H1 (cell line): ENCODE results near the gene RNASE13. TPM values are rescaled to one million over a fixed set of nuclear protein-coding genes. Genes with fewer than 3 reads are reported as not detected.

Source experiments
- CTCF ChIA-PET: fragments of 300-600 bp; sonication (Branson Sonifier 250); formaldehyde crosslinking; loops from one replicate; lab custom pipeline; 2021; ENCODE audit not compliant: partially characterized antibody; lab: Charles Lee
- POLR2A ChIA-PET: fragments of 300-600 bp; sonication (Branson Sonifier 250); formaldehyde crosslinking; loops from one replicate; lab custom pipeline; 2021; ENCODE audit warnings: inconsistent platforms; ENCODE audit not compliant: partially characterized antibody; lab: Charles Lee
- DNase-seq, 2 experiments: peaks; one replicate each; pipeline versions ENCODE4 v3.0.0 to v3.0.0-alpha.2; 2010 to 2022; ENCODE audit warnings: low spot score in 2 of 2, low read depth in 1 of 2, mixed read lengths in 1 of 2
- FAIRE-seq: peaks from 2 replicates; lab custom pipeline; 2011; peaks lifted over from hg19 to GRCh38; lab: Jason Lieb, UNC
- H2AFZ ChIP-seq: 2 replicates; pipeline ENCODE4 v1.8.1; 2012; ENCODE audit warnings: low read length, inconsistent platforms
- H2AK5ac ChIP-seq: 2 replicates; pipeline ENCODE4 v1.6.1; 2013; ENCODE audit warnings: low read depth, low read length
- H2BK120ac ChIP-seq: replicated peaks from 2 replicates; pipeline ENCODE3; 2013; ENCODE audit warnings: low read depth, low read length, inconsistent platforms
- H2BK12ac ChIP-seq: 2 replicates; pipeline ENCODE4 v1.6.1; 2013; ENCODE audit warnings: low read depth, low read length
- H2BK15ac ChIP-seq: 2 replicates; pipeline ENCODE4 v1.6.1; 2013; ENCODE audit warnings: low read length
- H2BK20ac ChIP-seq: 2 replicates; pipeline ENCODE4 v1.6.1; 2013; ENCODE audit warnings: low read length
- H2BK5ac ChIP-seq: 2 replicates; pipeline ENCODE4 v1.6.1; 2013; ENCODE audit warnings: low read depth, low read length
- H3K14ac ChIP-seq: 2 replicates; pipeline ENCODE4 v1.6.1; 2013; ENCODE audit warnings: inconsistent platforms; ENCODE audit not compliant: insufficient read length
- H3K18ac ChIP-seq: 2 replicates; pipeline ENCODE4 v1.6.1; 2013; ENCODE audit warnings: low read length; ENCODE audit errors: extremely low read depth
- H3K23ac ChIP-seq: 2 replicates; pipeline ENCODE4 v1.6.1; 2013; ENCODE audit warnings: inconsistent platforms; ENCODE audit not compliant: insufficient read length
- H3K23me2 ChIP-seq: 2 replicates; pipeline ENCODE4 v1.6.1; 2013; ENCODE audit warnings: low read depth, low read length
- H3K27ac ChIP-seq: 2 replicates; pipeline ENCODE4 v1.6.1; 2011; ENCODE audit warnings: low read depth, low read length, inconsistent platforms
- H3K27me3 ChIP-seq, 4 experiments: replicated peaks in 1 of 4; 1 replicate in 1 of 4; 2 replicates in 3 of 4; pipeline versions ENCODE4 v1.6.1 to v1.8.1; 2011 to 2013; ENCODE audit warnings: low read length in 3 of 4, mild to moderate bottlenecking in 3 of 4, inconsistent platforms in 2 of 4, mixed read lengths in 2 of 4, moderate library complexity in 1 of 4; ENCODE audit not compliant: control insufficient read depth in 3 of 4, insufficient read depth in 3 of 4; ENCODE audit errors: extremely low read depth in 1 of 4
- H3K36me3 ChIP-seq, 4 experiments: 2 replicates each; pipeline versions ENCODE4 v1.6.1 to v1.8.1; 2011 to 2013; ENCODE audit warnings: mild to moderate bottlenecking in 4 of 4, low read length in 3 of 4, moderate library complexity in 2 of 4, control low read depth in 1 of 4, inconsistent platforms in 1 of 4; ENCODE audit not compliant: insufficient read depth in 4 of 4, control insufficient read depth in 2 of 4
- H3K4ac ChIP-seq: replicated peaks from 2 replicates; pipeline ENCODE3; 2013; ENCODE audit warnings: low read length, low read depth, mixed read lengths, inconsistent platforms; ENCODE audit not compliant: insufficient read length
- H3K4me1 ChIP-seq, 4 experiments: replicated peaks in 1 of 4; 1 replicate in 1 of 4; 2 replicates in 3 of 4; pipeline versions ENCODE4 v1.6.1 to v1.8.1; 2011 to 2013; ENCODE audit warnings: low read length in 3 of 4, inconsistent platforms in 2 of 4, mixed read lengths in 1 of 4; ENCODE audit not compliant: insufficient read depth in 4 of 4, control insufficient read depth in 3 of 4
- H3K4me2 ChIP-seq, 2 experiments: 2 replicates each; pipeline versions ENCODE4 v1.6.1 to v1.8.1; 2011 to 2013; ENCODE audit warnings: low read depth in 2 of 2, low read length in 2 of 2, control low read depth in 1 of 2, inconsistent platforms in 1 of 2, mild to moderate bottlenecking in 1 of 2; ENCODE audit not compliant: insufficient read depth in 1 of 2
- H3K4me3 ChIP-seq, 4 experiments: fragments of 200-600, 300-600 bp in 1 of 4; sonication (generic), shearing (Covaris generic), sonication (Bioruptor Twin) in 1 of 4; 2 replicates each; pipeline versions ENCODE4 v1.5.1 to v1.8.1; 2011 to 2016; ENCODE audit warnings: low read length in 4 of 4, low read depth in 3 of 4, control low read depth in 2 of 4, inconsistent platforms in 2 of 4, mild to moderate bottlenecking in 2 of 4, mixed read lengths in 1 of 4, moderate library complexity in 1 of 4; ENCODE audit not compliant: insufficient read depth in 2 of 4; ENCODE audit errors: extremely low read depth in 1 of 4
- H3K56ac ChIP-seq: replicated peaks from 2 replicates; pipeline ENCODE3; 2013; ENCODE audit warnings: low read depth, mild to moderate bottlenecking, mixed read lengths, low read length, inconsistent platforms; ENCODE audit not compliant: insufficient read length
- H3K79me1 ChIP-seq: 2 replicates; pipeline ENCODE4 v1.6.1; 2013; ENCODE audit warnings: low read depth, low read length, control low read depth
- H3K79me2 ChIP-seq, 2 experiments: 2 replicates each; pipeline versions ENCODE4 v1.6.1 to v1.8.1; 2012 to 2013; ENCODE audit warnings: low read length in 2 of 2, mild to moderate bottlenecking in 2 of 2, inconsistent platforms in 1 of 2; ENCODE audit not compliant: insufficient read depth in 2 of 2, control insufficient read depth in 1 of 2
- H3K9ac ChIP-seq, 4 experiments: replicated peaks in 1 of 4; 1 replicate in 1 of 4; 2 replicates in 3 of 4; pipeline versions ENCODE4 v1.6.1 to v1.8.1; 2011 to 2013; ENCODE audit warnings: low read depth in 3 of 4, low read length in 3 of 4, control low read depth in 2 of 4, mild to moderate bottlenecking in 2 of 4, moderate library complexity in 2 of 4, inconsistent platforms in 1 of 4; ENCODE audit errors: extremely low read depth in 1 of 4
- H3K9me3 ChIP-seq, 2 experiments: 2 replicates each; pipeline versions ENCODE4 v1.6.1 to v1.8.1; 2012 to 2013; ENCODE audit warnings: mild to moderate bottlenecking in 2 of 2, moderate library complexity in 2 of 2, control low read depth in 1 of 2, inconsistent platforms in 1 of 2, low read depth in 1 of 2, low read length in 1 of 2, mixed read lengths in 1 of 2; ENCODE audit not compliant: insufficient read depth in 2 of 2
- H4K20me1 ChIP-seq, 2 experiments: replicated peaks in 1 of 2; 2 replicates each; pipeline versions ENCODE3 to v1.8.1; 2011 to 2013; ENCODE audit warnings: inconsistent platforms in 2 of 2, low read length in 2 of 2, mild to moderate bottlenecking in 1 of 2; ENCODE audit not compliant: insufficient read depth in 2 of 2, control insufficient read depth in 1 of 2
- H4K5ac ChIP-seq: 2 replicates; pipeline ENCODE4 v1.6.1; 2013; ENCODE audit warnings: low read length, low read depth, mixed read lengths, inconsistent platforms; ENCODE audit not compliant: insufficient read length
- H4K8ac ChIP-seq: 2 replicates; pipeline ENCODE4 v1.8.0; 2013; ENCODE audit warnings: mild to moderate bottlenecking, moderate library complexity, low read length, inconsistent platforms; ENCODE audit not compliant: insufficient read depth; ENCODE audit errors: extremely low read depth
- H4K91ac ChIP-seq: replicated peaks from 2 replicates; pipeline ENCODE3; 2013; ENCODE audit warnings: low read length, mixed read lengths, inconsistent platforms; ENCODE audit not compliant: insufficient read length
- CEBPB ChIP-seq: IDR thresholded peaks from 2 replicates; pipeline ENCODE4 v1.6.1; 2012; ENCODE audit warnings: low read depth, low read length
- CTCF ChIP-seq, 3 experiments: IDR thresholded peaks; 1 replicate in 2 of 3; 2 replicates in 1 of 3; pipeline versions ENCODE4 v1.5.1 to v1.6.1; 2011; ENCODE audit warnings: low read length in 3 of 3, mild to moderate bottlenecking in 3 of 3, inconsistent platforms in 2 of 3, low read depth in 1 of 3, moderate library complexity in 1 of 3; ENCODE audit not compliant: insufficient read depth in 1 of 3; ENCODE audit errors: control extremely low read depth in 1 of 3
- EP300 ChIP-seq, 2 experiments: IDR thresholded peaks; 1 replicate in 1 of 2; 2 replicates in 1 of 2; pipeline ENCODE4 v1.6.1; 2011 to 2012; ENCODE audit warnings: low read depth in 2 of 2, low read length in 2 of 2, mild to moderate bottlenecking in 2 of 2, borderline replicate concordance in 1 of 2, inconsistent platforms in 1 of 2, moderate library complexity in 1 of 2
- POLR2A ChIP-seq, 2 experiments: IDR thresholded peaks; 1 replicate in 1 of 2; 2 replicates in 1 of 2; pipeline ENCODE4 v1.6.1; 2011; ENCODE audit warnings: low read depth in 2 of 2, low read length in 2 of 2, mild to moderate bottlenecking in 2 of 2; ENCODE audit errors: control extremely low read depth in 1 of 2
- RAD21 ChIP-seq, 2 experiments: IDR thresholded peaks in 1 of 2; conservative IDR thresholded peaks in 1 of 2; 2 replicates each; pipeline ENCODE4 v1.6.1; 2011; ENCODE audit warnings: low read depth in 2 of 2, low read length in 2 of 2, improper control_type of control experiment in 1 of 2, inconsistent platforms in 1 of 2, mild to moderate bottlenecking in 1 of 2, moderate library complexity in 1 of 2
- RFX5 ChIP-seq: IDR thresholded peaks from 2 replicates; pipeline ENCODE4 v1.6.1; 2011; ENCODE audit warnings: low read depth, low read length, improper control_type of control experiment, borderline replicate concordance
- SIN3A ChIP-seq, 2 experiments: IDR thresholded peaks in 1 of 2; conservative IDR thresholded peaks in 1 of 2; 2 replicates each; pipeline ENCODE4 v1.6.1; 2011 to 2012; ENCODE audit warnings: low read length in 2 of 2, improper control_type of control experiment in 1 of 2, low read depth in 1 of 2, mild to moderate bottlenecking in 1 of 2
- SIRT6 ChIP-seq: IDR thresholded peaks from one replicate; pipeline ENCODE4 v1.7.1; 2012; ENCODE audit warnings: low read length, inconsistent platforms
- SP4 ChIP-seq: IDR thresholded peaks from 2 replicates; pipeline ENCODE4 v1.6.1; 2012; ENCODE audit warnings: low read length, inconsistent platforms
- TCF12 ChIP-seq: IDR thresholded peaks from 2 replicates; pipeline ENCODE4 v1.6.1; 2011; ENCODE audit warnings: low read depth, mild to moderate bottlenecking, low read length
- WGBS, 2 experiments: shearing (Covaris generic) in 1 of 2; methylation state at CpG; one replicate each; pipeline versions ENCODE4 v1.1.6 to v1.1.7; 2013 to 2015; ENCODE audit warnings: low lambda C conversion rate in 2 of 2, mixed read lengths in 2 of 2, inconsistent platforms in 1 of 2, low coverage in 1 of 2, missing lambda C conversion rate in 1 of 2; ENCODE audit not compliant: insufficient replicate concordance in 2 of 2, insufficient coverage in 1 of 2, insufficient read length in 1 of 2; ENCODE audit errors: extremely low coverage in 1 of 2, missing lambda C conversion rate in 1 of 2; 5-methylcytosine and 5-hydroxymethylcytosine counted together
- polyA plus RNA-seq, 7 experiments: library from polyadenylated mRNA; depleted of rRNA in 3 of 7; stranded (reverse) in 5 of 7; unstranded in 2 of 7; fragments of >200 nt in 5 of 7; fragments of 200-250 nt in 2 of 7; gene quantifications; 1 replicate in 5 of 7; 2 replicates in 1 of 7; 4 replicates in 1 of 7; pipeline versions ENCODE4 v1.2.1 to v1.2.3, GENCODE V29; 2011 to 2013; ENCODE audit warnings: missing spikeins in 2 of 7, mixed read lengths in 2 of 7
- total RNA-seq: library from RNA; stranded (reverse); fragmentation: NEBNext Ultra II Directional; extraction: Animal tissue kit (Norgen Biotek cat#: 25700); gene quantifications from 2 replicates; pipeline ENCODE4 v1.2.1, GENCODE V29; 2021

The RNASE13 gene
- total and polyA plus RNA-seq, 2 of the 8 experiments (the other 6 are each of a cell fraction or from before 2014, with no cell fraction given), result not detected

DNA sequence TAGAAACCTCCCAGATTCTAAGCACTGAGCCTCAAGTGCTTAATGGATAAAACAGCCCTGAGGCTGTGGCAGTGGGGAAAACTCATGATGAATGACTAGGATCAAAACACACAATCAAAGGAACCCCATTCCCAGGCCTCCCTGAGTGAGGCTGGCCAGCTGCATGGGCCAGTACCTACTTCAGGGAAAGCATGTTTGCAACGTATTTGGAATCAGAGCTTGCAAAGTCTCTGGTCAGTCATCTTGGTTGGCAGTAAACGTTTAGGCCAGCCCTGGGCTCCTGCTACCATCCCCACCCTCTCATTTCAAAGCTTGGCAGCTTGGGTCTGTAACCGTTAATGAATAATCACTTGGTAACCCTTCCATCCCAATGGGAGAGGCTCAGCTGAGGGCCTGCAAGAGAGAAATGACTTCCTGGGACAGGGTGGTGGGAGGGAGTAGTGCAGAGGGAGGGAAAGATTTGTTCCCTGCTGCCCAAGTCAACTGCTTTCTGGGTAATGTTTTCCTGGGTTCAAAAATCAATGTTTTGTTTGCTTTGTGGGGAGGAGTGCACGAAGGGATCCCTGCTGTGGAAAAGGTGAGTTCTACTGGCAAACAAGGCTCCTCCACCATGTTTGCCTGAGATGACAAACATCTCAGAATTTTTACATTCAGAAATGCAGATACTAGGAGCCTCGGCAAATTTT is 21.0 kb upstream of the RNASE13 start:
- FAIRE-seq (no peak), DNase-seq (no peak)
- Histone ChIP-seq H4K91ac (no peak overlapping the region), H4K5ac (no peak overlapping the region), H3K23ac (no peak overlapping the region), H3K4me2 (no peak overlapping the region), H3K9ac (no peak overlapping the region), H2AFZ (no peak overlapping the region), H2BK120ac (no peak overlapping the region), H2BK12ac (no peak overlapping the region), H2BK15ac (no peak overlapping the region), H3K56ac (no peak overlapping the region), H3K27me3 (no peaks in the 10 kb centered on the region; a peak in 1 of 7 replicates), H3K4me3 (no peak overlapping the region), H3K27ac (no peak overlapping the region), H2BK5ac (no peak overlapping the region), H2AK5ac (no peak overlapping the region), H3K36me3 (no peaks in the 10 kb centered on the region), H3K23me2 (no peaks in the 10 kb centered on the region), H3K18ac (no peak overlapping the region), H3K4ac (no peak overlapping the region), H3K79me2 (no peaks in the 10 kb centered on the region), H4K8ac (no peak overlapping the region), H3K79me1 (no peaks in the 10 kb centered on the region), H2BK20ac (no peak overlapping the region), H3K4me1 (peaks cover 0 to 3% (median 0%) of the 10 kb centered on the region in 4 experiments; a peak in 2 of 7 replicates), H4K20me1 (no peaks in the 10 kb centered on the region), H3K9me3 (no peaks in the 10 kb centered on the region), H3K14ac (no peak overlapping the region)
- ChIA-PET CTCF (interaction anchor here (0.8 to 1.9 kb wide), 3 partner anchors 15 to 40 kb away, joined by 3 to 13 read pairs (median 7); no protein-coding TSS in a partner anchor), POLR2A (interaction anchor here (2.3 kb wide), 1 partner anchor 15 kb away, joined by 9 read pairs; the partner anchor contains the start of gene ARHGEF40)
- 56% methylated on average over 5 of the region's 5 CpGs; no CpG with 5 or more reads in 1 of the 2 experiments for WGBS, 2 experiments
- no peak for TF ChIP-seq SIN3A (conservative IDR thresholded peaks at IDR 0.05 in 1 of 2, IDR thresholded peaks at IDR 0.05 in 1 of 2; ENCODE audit: low read depth in 1 of 2, low read length in 2 of 2)
- no peak for TF ChIP-seq RAD21 (IDR thresholded peaks at IDR 0.05 in 1 of 2, conservative IDR thresholded peaks at IDR 0.05 in 1 of 2; ENCODE audit: low read depth in 2 of 2, low read length in 2 of 2)
- TF ChIP-seq CEBPB, result no peak
- TF ChIP-seq RFX5, result no peak
- no peak for TF ChIP-seq SIRT6
- no peak for TF ChIP-seq POLR2A (IDR thresholded peaks at IDR 0.05; ENCODE audit: control extremely low read depth in 1 of 2, low read depth in 2 of 2, low read length in 2 of 2)
- TF ChIP-seq CTCF (IDR thresholded peaks at IDR 0.05; ENCODE audit: control extremely low read depth in 1 of 3, insufficient read depth in 1 of 3, low read depth in 1 of 3, low read length in 3 of 3), result no peak
- no peak for TF ChIP-seq TCF12
- no peak for TF ChIP-seq EP300 (IDR thresholded peaks at IDR 0.05; ENCODE audit: borderline replicate concordance in 1 of 2, low read depth in 2 of 2, low read length in 2 of 2)
- no peak for TF ChIP-seq SP4
